Psoas muscle (tissue), 8 donors: ENCODE measurements around the gene CCDC160. TPM values are rescaled to one million over a fixed set of nuclear protein-coding genes. Genes with fewer than 3 reads are reported as not detected.
A peak's percentile ranks its signal among the peaks of the same experiment; 100 is the strongest.

Experiments
- ATAC-seq, 4 donors: fragments of 200-7000 bp; cut with Tn5 transposase; one replicate each; pipeline ENCODE4 v1.9.1; 2020; ENCODE audit warnings: moderate library complexity in 3 of 4, mild to moderate bottlenecking in 2 of 4
- DNase-seq, 2 donors: peaks; one replicate each; pipeline ENCODE4 v3.0.0-alpha.2; 2020
- H3K27ac ChIP-seq: fragments of 200-600 bp; one replicate; pipeline ENCODE4 v1.8.0; 2022
- H3K27me3 ChIP-seq, 3 donors: fragments of 200-600 bp in 1 of 3; one replicate each; pipeline versions ENCODE4 v1.6.1 to v1.8.0; 2013 to 2022; ENCODE audit warnings: low read length in 2 of 3, mild to moderate bottlenecking in 2 of 3, moderate library complexity in 1 of 3; ENCODE audit not compliant: insufficient read depth in 3 of 3
- H3K36me3 ChIP-seq, 2 donors: fragments of 200-600 bp in 1 of 2; one replicate each; pipeline versions ENCODE4 v1.6.1 to v1.8.0; 2013 to 2022; ENCODE audit warnings: low read depth in 1 of 2, mild to moderate bottlenecking in 1 of 2, moderate library complexity in 1 of 2; ENCODE audit not compliant: insufficient read depth in 1 of 2
- H3K4me1 ChIP-seq: fragments of 200-600 bp; one replicate; pipeline ENCODE4 v1.8.0; 2022
- H3K4me3 ChIP-seq: fragments of 200-600 bp; one replicate; pipeline ENCODE4 v1.8.0; 2022; ENCODE audit warnings: mild to moderate bottlenecking
- H3K9me3 ChIP-seq: fragments of 200-600 bp; one replicate; pipeline ENCODE4 v1.8.0; 2022
- CTCF ChIP-seq: fragments of 200-600 bp; IDR thresholded peaks from one replicate; pipeline ENCODE4 v1.8.0; 2022; ENCODE audit warnings: antibody characterized with exemption
- WGBS, 3 donors: extraction: QIAGEN DNeasy Blood & Tissue Kit; methylation state at CpG; one replicate each; pipeline versions ENCODE4 v1.1.6 to v1.1.7; 2013; 5-methylcytosine and 5-hydroxymethylcytosine counted together
- intact Hi-C, 2 donors: fragments of 100-400 bp; cut with DNase I; formaldehyde crosslinking; loops; one replicate each; pipeline versions ENCODE4 v1.11.0 to v1.14.2; 2022
- long read RNA-seq, 2 donors: library from polyadenylated mRNA; unstranded; transcript quantifications; one replicate each; pipeline ENCODE4 v2.0.0, GENCODE V29; 2021
- polyA plus RNA-seq, 3 donors: library from polyadenylated mRNA; stranded (reverse); fragments of 200-250 nt; gene quantifications; one replicate each; pipeline ENCODE4 v1.2.3, GENCODE V29; 2013
- total RNA-seq, 4 donors: library from RNA; stranded (reverse); fragmentation: NEBNext Ultra II Directional in 2 of 4; extraction: Animal tissue kit (Norgen Biotek cat#: 25700) in 2 of 4; gene quantifications; one replicate each; pipeline versions ENCODE4 v1.2.1 to v1.2.4, GENCODE V29; 2021 to 2023
- donor health status: healthy with polysubstance abuse.
- donor health status: DM: no; HTN: no; CAD: no; lungs with moderate emphysema.
- donor health status: Bipolar disorder and iron deficiency.
- donor health status: healthy.
- donor health status: DM: yes; HTN: yes; CAD: no.
- donor health status: DM: no; HTN: no; CAD: no.
- donor health status: DM: no; HTN: no; CAD: no.
- donor health status: DM: yes; HTN: yes; CAD: no.

CCDC160 gene
- total RNA-seq (under 1 TPM; 0.41 to 0.98 (median 0.78) TPM), polyA plus RNA-seq (1 to 10 TPM in 2 of 3 donors, not detected in 1; 3.2 to 5.2 TPM)
- long read RNA-seq, donor 1, partial matches to known transcripts, result 0 of 2 reads
- long read RNA-seq, donor 1, other reads (novel, unspliced or antisense), result 0 of 2 reads
- long read RNA-seq, donor 2, partial matches to known transcripts, result 0 of 3 reads
- long read RNA-seq, donor 2, other reads (novel, unspliced or antisense), result 1 of 3 reads

- TF ChIP-seq CTCF, result no peak
- Histone ChIP-seq H3K27ac (no peak within 1 kb of the TSS), H3K4me1 (no peaks in the 10 kb centered on the region), H3K4me3 (peak within 1 kb of the TSS; percentile 67), H3K27me3 (peaks cover 0 to 21% (median 0%) of the 10 kb centered on the region in 3 donors), H3K36me3 (no peaks in the 10 kb centered on the region), H3K9me3 (no peaks in the 10 kb centered on the region)
- peak; percentile 45 to 76 for DNase-seq
- peak in 3 of 4 donors; percentile 67 to 82 (median 79) for ATAC-seq
- intact Hi-C loops, result no loop called here
- WGBS, 3 donors, result 5 to 31% (median 19%) methylated on average over 25 to 70 of the region's 70 CpGs
Observed at GRCh38 chrX:134236626-134237614, at the start of gene CCDC160. Gene CCDC160 (plus strand): TSS chrX:134237182. CDS start chrX:134244801, 7,619 bp downstream.

- no peak for TF ChIP-seq CTCF
- Histone ChIP-seq H3K4me3 (no peak overlapping the region), H3K36me3 (no peaks in the 10 kb centered on the region), H3K27me3 (peaks cover 0 to 2% (median 0%) of the 10 kb centered on the region in 3 donors), H3K4me1 (no peaks in the 10 kb centered on the region), H3K27ac (no peak overlapping the region), H3K9me3 (no peaks in the 10 kb centered on the region)
- ATAC-seq (no peak), DNase-seq (no peak)
- intact Hi-C loops, result no loop called here
- WGBS, 3 donors, result 7 to 18% (median 10%) methylated on average over 2 of the region's 2 CpGs
Observed at GRCh38 chrX:134191281-134191680, 45.7 kb upstream of the CCDC160 start.

- 76 to 87% (median 83%) methylated on average over 6 of the region's 6 CpGs for WGBS, 3 donors
- no peak for TF ChIP-seq CTCF
- ATAC-seq, result no peak
- Histone ChIP-seq H3K27me3 (no peaks in the 10 kb centered on the region), H3K4me3 (no peak overlapping the region), H3K4me1 (no peaks in the 10 kb centered on the region), H3K36me3 (no peaks in the 10 kb centered on the region), H3K27ac (no peak overlapping the region), H3K9me3 (no peaks in the 10 kb centered on the region)
- no peak for DNase-seq
- intact Hi-C loops, result no loop called here
Observed at GRCh38 chrX:134194915-134195314, 42.1 kb upstream of the CCDC160 start.

GRCh38 chrX:134202561-134202960 is 34.4 kb upstream of the CCDC160 start:
- peaks cover 0 to 3% (median 0%) of the 10 kb centered on the region in 3 donors for H3K27me3 ChIP-seq
- WGBS, 3 donors, result 29 to 36% (median 35%) methylated on average over 1 of the region's 1 CpG
- H3K9me3 ChIP-seq, result no peaks in the 10 kb centered on the region
- no peak for TF ChIP-seq CTCF
- ATAC-seq (no peak), DNase-seq (no peak)
- no peak overlapping the region for H3K27ac ChIP-seq
- no peaks in the 10 kb centered on the region for H3K4me1 ChIP-seq
- H3K4me3 ChIP-seq, result no peak overlapping the region
- intact Hi-C loops, result no loop called here
- H3K36me3 ChIP-seq, result no peaks in the 10 kb centered on the region
